GM23248 (cell line): Measurements from ENCODE around the gene ADIPOQ.

Experiments
- EZH2 ChIP-seq: fragments of 200-600 bp; sonication (generic); IDR thresholded peaks from 2 replicates; pipeline ENCODE4 v1.6.1; 2018; ENCODE audit warnings: antibody characterized with exemption, mild to moderate bottlenecking; ENCODE audit not compliant: insufficient read depth, poor library complexity, severe bottlenecking
- EZH2phosphoT487 ChIP-seq: fragments of 200-600 bp; sonication (generic); IDR thresholded peaks from 2 replicates; pipeline ENCODE4 v1.6.1; 2018; ENCODE audit warnings: antibody characterized with exemption, moderate library complexity, mild to moderate bottlenecking, low read depth; ENCODE audit not compliant: insufficient read depth

DNA sequence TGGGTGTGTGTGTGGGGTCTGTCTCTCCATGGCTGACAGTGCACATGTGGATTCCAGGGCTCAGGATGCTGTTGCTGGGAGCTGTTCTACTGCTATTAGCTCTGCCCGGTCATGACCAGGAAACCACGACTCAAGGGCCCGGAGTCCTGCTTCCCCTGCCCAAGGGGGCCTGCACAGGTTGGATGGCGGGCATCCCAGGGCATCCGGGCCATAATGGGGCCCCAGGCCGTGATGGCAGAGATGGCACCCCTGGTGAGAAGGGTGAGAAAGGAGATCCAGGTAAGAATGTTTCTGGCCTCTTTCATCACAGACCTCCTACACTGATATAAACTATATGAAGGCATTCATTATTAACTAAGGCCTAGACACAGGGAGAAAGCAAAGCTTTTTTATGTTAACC is 10.5 kb downstream of the ADIPOQ start:
- TF ChIP-seq EZH2, result no peak
- no peak for TF ChIP-seq EZH2phosphoT487
